ENCODE data around the gene HTT-AS. TPM values are rescaled to one million over a fixed set of nuclear protein-coding genes. Genes with fewer than 3 reads are reported as not detected.
"Not testable (repeated sequence)": the region's sequence is repeated elsewhere in the genome, so short reads cannot be mapped to it uniquely, and the experiment has no call there.

HTT-AS gene
- total RNA-seq, 1 experiment from 2014 or later, result not detected

GRCh38 chr4:3059943-3060342 is 14.4 kb downstream of the HTT-AS start:
- Mint-ChIP-seq H3K36me3 (ENCODE audit: insufficient read depth, unreplicated experiment) (no peaks in the 10 kb centered on the region), H3K4me1 (ENCODE audit: low read depth, unreplicated experiment) (no peaks in the 10 kb centered on the region), H3K27ac (ENCODE audit: unreplicated experiment) (no peak overlapping the region), H3K9me3 (ENCODE audit: unreplicated experiment) (peaks cover 21% of the 10 kb centered on the region), H3K4me3 (ENCODE audit: unreplicated experiment) (no peak overlapping the region), H3K27me3 (ENCODE audit: insufficient read depth, unreplicated experiment) (no peaks in the 10 kb centered on the region)
- Histone ChIP-seq H3K4me3 (ENCODE audit: low read depth, low read length) (no peak overlapping the region), H3K36me3 (ENCODE audit: control insufficient read depth, insufficient read depth, low read length) (no peaks in the 10 kb centered on the region), H3K9me3 (no peaks in the 10 kb centered on the region; the same call in none of the 2 replicates), H3K4me1 (no peaks in the 10 kb centered on the region), H3K27me3 (replicated peaks; ENCODE audit: control insufficient read depth, insufficient read depth, low read length) (no peaks in the 10 kb centered on the region)
- no peak for TF ChIP-seq CTCF (IDR thresholded peaks at IDR 0.05; ENCODE audit: insufficient read depth in 1 of 2, low read depth in 1 of 2, low read length in 1 of 2, severe bottlenecking in 1 of 2, unreplicated experiment in 1 of 2)
- POLR2A ChIA-PET, result no interaction called here
- intact Hi-C loops (cut with micrococcal nuclease; ENCODE audit: unreplicated experiment), result no loop called here
- no peak for DNase-seq
- no TSS peak for BruUV-seq (replicated peaks)
- CTCF ChIA-PET, result no interaction called here

- peaks cover 30% of the 10 kb centered on the region for H3K9me3 Mint-ChIP-seq (ENCODE audit: unreplicated experiment)
- intact Hi-C loops (cut with micrococcal nuclease; ENCODE audit: unreplicated experiment), result no loop called here
- POLR2A ChIA-PET, result no interaction called here
Observed at GRCh38 chr4:3054169-3054759, 20.1 kb downstream of the HTT-AS start.

GRCh38 chr4:3051141-3051897 is 23.0 kb downstream of the HTT-AS start:
- H3K36me3 ChIP-seq (ENCODE audit: control insufficient read depth, insufficient read depth, low read length); H3K4me3 Mint-ChIP-seq (ENCODE audit: unreplicated experiment); H3K27me3 Mint-ChIP-seq (ENCODE audit: insufficient read depth, unreplicated experiment); BruUV-seq (replicated peaks); H3K36me3 Mint-ChIP-seq (ENCODE audit: insufficient read depth, unreplicated experiment); H3K4me3 ChIP-seq (ENCODE audit: low read depth, low read length); H3K4me1 Mint-ChIP-seq (ENCODE audit: low read depth, unreplicated experiment); H3K9me3 ChIP-seq; intact Hi-C loops (cut with micrococcal nuclease; ENCODE audit: unreplicated experiment); H3K27ac Mint-ChIP-seq (ENCODE audit: unreplicated experiment); H3K4me1 ChIP-seq; CTCF ChIA-PET; DNase-seq; POLR2A ChIA-PET; H3K27me3 ChIP-seq (replicated peaks; ENCODE audit: control insufficient read depth, insufficient read depth, low read length): not testable (repeated sequence)
- H3K9me3 Mint-ChIP-seq (ENCODE audit: unreplicated experiment), result peaks cover 21% of the 10 kb centered on the region

More at GRCh38 chr4:3054169-3054759, 20.1 kb downstream of the HTT-AS start:
- Histone ChIP-seq H3K4me1 (no peaks in the 10 kb centered on the region), H3K4me3 (ENCODE audit: low read depth, low read length) (no peak overlapping the region), H3K27me3 (replicated peaks; ENCODE audit: control insufficient read depth, insufficient read depth, low read length) (no peaks in the 10 kb centered on the region), H3K9me3 (peaks cover 8% of the 10 kb centered on the region), H3K36me3 (ENCODE audit: control insufficient read depth, insufficient read depth, low read length) (no peaks in the 10 kb centered on the region)
- peaks cover 6% of the 10 kb centered on the region for H3K36me3 Mint-ChIP-seq (ENCODE audit: insufficient read depth, unreplicated experiment)
- no peak for TF ChIP-seq CTCF (IDR thresholded peaks at IDR 0.05; ENCODE audit: insufficient read depth in 1 of 2, low read depth in 1 of 2, low read length in 1 of 2, severe bottlenecking in 1 of 2, unreplicated experiment in 1 of 2)
- DNase-seq, result no peak
- no peaks in the 10 kb centered on the region for H3K27me3 Mint-ChIP-seq (ENCODE audit: insufficient read depth, unreplicated experiment)
- no peaks in the 10 kb centered on the region for H3K4me1 Mint-ChIP-seq (ENCODE audit: low read depth, unreplicated experiment)
- H3K27ac Mint-ChIP-seq (ENCODE audit: unreplicated experiment), result no peak overlapping the region
- BruUV-seq (replicated peaks), result no TSS peak
- no peak overlapping the region for H3K4me3 Mint-ChIP-seq (ENCODE audit: unreplicated experiment)
- CTCF ChIA-PET, result no interaction called here

All from Caco-2 (cell line).